ENCODE results near the gene CLEC6A.

DNA sequence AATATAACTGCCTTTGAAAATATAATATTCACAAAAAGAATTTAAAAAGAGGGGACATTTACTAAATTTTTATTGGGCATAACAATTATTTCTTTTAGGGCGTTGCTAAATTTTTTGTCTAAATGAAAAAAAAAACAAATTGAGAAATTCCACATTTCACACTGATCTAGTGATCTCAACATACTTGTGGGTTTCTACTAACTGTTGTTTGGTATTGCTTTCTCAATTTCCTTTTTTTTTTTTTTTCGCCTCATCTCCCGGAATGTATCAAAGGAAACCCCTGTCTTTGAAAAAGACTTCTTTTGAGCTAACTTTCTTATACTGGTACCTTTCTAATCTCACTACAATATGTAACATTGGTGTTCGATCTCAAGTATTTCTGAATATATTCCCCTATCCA lies 57.5 kb downstream of the CLEC6A start, which contains the start of gene CLEC4D:
- no peak for TF ChIP-seq POLR2A (IDR thresholded peaks at IDR 0.05)
- TF ChIP-seq, protein P1, sequence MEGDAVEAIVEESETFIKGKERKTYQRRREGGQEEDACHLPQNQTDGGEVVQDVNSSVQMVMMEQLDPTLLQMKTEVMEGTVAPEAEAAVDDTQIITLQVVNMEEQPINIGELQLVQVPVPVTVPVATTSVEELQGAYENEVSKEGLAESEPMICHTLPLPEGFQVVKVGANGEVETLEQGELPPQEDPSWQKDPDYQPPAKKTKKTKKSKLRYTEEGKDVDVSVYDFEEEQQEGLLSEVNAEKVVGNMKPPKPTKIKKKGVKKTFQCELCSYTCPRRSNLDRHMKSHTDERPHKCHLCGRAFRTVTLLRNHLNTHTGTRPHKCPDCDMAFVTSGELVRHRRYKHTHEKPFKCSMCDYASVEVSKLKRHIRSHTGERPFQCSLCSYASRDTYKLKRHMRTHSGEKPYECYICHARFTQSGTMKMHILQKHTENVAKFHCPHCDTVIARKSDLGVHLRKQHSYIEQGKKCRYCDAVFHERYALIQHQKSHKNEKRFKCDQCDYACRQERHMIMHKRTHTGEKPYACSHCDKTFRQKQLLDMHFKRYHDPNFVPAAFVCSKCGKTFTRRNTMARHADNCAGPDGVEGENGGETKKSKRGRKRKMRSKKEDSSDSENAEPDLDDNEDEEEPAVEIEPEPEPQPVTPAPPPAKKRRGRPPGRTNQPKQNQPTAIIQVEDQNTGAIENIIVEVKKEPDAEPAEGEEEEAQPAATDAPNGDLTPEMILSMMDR (IDR thresholded peaks at IDR 0.05), result no peak
